Cortex of kidney (tissue), 1 donor: ENCODE measurements around the gene PRKCG.
"Not testable (repeated sequence)": the region's sequence is repeated elsewhere in the genome, so short reads cannot be mapped to it uniquely, and the experiment has no call there.

Source experiments
- DNase-seq: peaks from one replicate; lab custom pipeline; 2025; lab: John Stamatoyannopoulos, UW

Gene PRKCG

DNA sequence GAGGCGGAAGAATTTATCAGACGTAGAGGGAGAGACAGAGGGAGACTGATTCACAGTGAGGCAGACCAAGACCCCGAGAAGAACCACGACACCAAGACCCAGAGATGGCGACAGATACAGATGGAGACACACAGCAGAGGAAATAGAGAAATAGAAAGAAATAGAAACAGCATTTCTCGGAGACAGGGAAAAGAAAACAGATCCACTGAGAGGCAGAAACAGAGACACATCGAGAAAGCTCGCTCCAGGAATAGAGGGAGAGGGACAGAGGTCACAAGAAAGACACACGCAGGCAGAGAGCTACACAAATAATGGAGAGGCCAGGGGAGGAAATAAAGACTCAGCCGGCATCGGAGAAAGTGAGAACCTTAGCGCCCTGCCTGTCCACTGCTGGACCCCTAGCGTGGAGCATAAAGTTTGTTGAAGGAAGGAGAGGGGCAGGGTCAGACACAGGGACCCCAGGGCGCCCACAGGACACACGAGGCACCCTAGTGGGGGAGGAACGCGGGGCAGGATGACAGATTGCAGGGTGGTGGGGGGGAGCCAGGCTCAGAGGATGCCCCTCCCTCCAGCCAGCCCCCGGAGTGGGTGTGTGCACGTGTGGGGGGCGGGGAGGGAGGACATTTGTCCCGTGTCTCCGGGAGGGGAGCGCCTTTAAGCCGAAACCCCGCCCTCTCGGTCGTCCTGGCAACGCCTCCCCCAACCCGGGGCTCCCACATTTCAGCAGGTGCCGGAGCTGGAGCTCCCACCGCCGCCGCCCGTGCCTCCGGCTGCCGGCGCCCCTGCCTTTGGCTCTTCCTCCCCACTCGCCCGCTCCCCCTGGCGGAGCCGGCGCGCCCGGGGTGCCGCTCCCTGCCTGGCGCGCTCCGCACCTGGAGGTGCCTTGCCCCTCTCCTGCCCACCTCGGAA lies at the start of gene PRKCG:
Gene PRKCG (plus strand): TSS at position 716 of the 909 bp plus-strand sequence. CDS start 298 bp downstream, outside the sequence.
- DNase-seq, result no peak

DNA sequence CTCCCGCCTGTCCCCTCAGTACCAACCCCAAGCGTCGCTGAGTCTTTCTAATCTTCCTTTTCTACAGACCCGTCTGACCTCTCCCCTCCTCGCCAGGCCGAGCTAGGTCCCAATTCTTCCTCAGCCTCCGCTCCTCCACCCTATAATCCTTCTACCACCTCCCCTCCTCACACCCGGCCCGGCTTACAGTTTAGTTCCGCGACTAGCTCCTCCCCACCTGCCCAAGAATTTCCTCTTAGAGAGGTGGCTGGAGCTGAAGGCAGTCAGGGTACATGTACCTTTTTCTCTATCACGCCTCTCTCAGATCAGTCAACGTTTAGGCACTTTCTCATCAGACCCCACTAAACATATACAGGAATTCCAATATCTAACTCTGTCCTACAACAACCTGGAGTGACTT lies 49.1 kb upstream of the PRKCG start:
- DNase-seq, result not testable (repeated sequence)

DNA sequence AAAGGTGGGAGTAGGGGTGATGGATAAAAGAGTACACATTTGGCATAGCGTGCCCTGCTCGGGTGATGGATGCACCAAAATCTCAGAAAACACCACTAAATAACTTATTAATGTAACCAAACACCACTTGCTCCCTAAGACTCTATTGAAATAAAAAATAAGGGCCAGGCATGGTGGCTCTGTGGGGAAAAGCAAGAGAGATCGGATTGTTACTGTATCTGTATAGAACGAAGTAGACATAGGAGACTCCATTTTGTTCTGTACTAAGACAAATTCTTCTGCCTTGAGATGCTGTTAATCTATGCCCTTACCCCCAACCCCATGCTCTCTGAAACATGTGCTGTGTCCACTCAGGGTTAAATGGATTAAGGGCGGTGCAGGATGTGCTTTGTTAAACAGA lies 43.6 kb upstream of the PRKCG start:
- not testable (repeated sequence) for DNase-seq

DNA sequence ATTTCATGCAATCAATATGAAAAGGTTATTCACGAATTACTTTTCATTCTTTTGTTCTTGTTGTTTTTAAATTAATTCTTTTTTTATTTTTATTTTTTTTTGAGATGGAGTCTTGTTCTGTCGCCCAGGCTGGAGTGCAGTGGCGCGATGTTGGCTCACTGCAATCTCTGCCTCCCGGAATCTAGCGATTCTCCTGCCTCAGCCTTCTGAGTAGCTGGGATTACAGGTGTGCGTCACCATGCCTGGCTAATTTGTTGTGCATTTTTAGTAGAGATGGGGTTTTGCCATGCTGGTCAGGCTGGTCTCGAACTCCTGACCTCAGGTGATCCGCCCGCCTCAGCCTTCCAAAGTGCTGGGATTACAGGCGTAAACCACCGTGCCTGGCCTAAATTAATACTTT lies 41.8 kb upstream of the PRKCG start:
- not testable (repeated sequence) for DNase-seq

DNA sequence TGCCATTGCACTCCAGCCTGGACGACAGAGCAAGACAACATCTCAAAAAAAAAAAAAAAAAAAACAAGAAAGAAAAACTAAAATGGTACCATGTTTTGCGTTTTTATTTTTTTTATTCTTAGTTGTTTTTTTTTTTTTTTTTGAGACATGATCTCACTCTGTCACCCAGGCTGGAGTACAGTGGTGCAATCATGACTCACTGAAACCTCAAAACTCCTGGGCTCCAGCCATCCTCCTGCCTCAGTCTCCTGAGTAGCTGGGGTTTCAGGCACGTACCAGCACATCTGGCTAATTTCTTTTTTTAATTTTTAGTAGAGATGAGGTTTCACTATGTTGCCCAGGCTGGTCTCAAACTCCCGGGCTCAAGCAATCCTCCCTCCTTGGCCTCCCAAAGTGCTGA lies 41.1 kb upstream of the PRKCG start:
- not testable (repeated sequence) for DNase-seq

DNA sequence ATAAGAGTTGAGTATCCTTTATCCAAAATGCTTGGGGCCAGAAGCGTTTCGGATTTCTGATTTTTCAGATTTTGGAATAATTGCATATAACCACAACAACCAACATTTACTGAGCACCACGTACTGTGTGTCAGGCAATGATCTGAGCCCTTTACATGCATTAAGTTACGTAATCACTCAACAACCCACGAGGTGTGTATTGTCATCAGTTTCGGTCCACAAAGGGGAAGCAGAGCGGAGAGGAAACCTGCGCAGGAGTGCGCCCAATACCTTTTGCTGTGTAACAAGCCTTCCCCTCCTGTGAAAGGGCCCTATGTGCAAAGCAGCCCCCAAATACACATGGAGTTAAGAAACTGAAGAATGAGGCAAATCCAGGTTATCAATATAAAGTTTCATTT lies 37.1 kb upstream of the PRKCG start:
- no peak for DNase-seq

DNA sequence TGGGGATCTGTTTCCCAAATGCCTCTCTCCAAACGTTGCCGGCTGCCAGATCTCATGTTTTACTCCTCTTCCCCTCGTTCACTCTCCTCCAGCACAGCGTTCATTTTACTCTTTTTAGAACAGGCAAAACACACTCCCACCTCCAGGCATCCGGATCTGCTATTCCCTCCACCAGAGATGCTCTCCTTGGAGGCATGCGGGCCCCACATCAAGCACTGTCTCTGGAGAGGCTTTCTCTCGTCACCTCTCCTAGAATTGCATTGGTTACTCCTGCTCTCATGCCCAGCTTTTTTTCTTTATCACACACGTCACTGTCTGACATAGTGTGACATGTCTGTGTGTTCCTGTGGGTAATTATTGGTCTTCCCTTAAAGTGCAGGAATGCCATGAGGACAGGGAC lies 34.4 kb upstream of the PRKCG start:
- no peak for DNase-seq

DNA sequence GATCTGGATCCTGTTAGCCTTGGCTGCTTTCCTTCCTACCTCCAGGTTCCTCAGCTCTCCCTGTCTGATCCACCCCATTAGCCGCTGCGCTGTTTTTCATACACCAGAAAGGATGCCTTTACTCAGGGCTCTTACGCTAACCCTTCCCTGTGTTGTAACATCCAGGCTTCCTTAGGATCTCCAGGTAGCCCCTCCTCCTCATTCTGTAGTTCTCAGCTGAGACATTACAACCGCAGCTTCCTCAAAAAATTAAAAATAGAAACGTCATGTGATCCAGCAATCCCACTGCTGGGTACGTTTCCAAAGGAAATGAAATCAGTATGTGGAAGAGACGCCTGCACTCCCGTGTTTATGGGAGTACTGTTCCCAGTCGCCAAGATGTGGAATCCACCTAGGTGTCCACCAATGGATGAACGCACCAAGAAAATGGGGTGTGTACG lies 32.7 kb upstream of the PRKCG start:
- DNase-seq, result no peak

DNA sequence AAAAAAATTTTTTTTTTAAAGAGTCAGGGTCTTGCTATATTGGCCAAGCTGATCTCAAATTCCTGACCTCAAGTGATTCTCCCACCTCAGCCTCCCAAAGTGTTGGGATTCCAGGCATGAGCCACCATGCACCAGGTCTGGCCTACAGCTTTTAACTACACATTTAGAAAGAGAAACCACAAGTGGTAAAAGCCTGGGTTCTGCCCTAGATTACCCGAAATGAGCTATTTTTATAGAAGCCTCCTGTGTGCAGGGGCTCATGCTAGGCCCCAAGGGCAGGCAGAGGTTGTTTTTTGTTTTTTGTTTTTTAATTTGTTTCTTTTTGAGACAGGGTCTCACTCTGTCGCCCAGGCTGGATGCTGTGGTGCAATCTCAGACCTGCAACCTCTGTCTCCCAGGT lies 28.3 kb upstream of the PRKCG start:
- DNase-seq, result no peak

DNA sequence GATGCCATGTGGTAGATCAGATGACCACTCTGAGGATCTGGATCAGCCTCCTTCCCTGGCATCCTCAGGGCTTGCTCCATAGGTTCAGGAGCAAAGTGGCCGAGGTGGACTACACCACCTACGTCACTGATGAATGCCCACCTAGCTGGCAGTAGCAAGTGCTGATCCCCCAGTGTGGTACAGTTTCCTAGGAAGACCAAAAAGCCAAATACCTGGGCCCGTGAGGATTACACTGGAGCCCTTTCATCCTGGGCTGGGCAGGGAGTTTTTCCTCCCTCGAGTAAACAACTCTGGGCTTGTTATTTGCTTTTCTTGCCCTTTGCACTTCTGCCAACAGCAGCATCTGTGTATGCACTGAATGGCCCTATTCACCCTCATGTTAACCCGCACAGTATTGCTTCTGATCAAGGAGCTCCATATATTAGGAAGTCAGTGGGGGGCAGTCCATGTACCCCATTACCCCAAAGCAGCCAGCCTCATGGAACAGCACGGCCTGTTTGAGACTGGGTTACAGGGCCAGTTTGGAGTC lies 17.6 kb upstream of the PRKCG start:
- DNase-seq, result no peak

DNA sequence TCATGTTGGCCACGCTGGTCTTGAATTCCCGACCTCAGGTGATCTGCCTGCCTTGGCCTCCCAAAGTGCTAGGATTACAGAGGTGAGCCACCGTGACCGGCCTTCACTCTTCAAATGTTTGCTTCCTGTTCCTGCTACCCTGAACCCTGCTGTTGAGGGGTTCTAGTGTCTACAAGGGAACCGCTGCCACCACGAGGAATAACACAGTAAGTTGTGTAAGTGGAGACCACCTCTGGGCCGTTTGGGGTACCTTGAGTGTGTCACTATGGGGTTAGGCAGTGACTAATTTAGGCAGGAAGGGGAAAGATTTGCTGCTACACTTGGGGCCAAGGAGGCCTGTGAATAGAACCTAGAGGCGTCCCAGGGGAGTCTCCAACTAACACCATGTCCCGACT lies 16.5 kb upstream of the PRKCG start:
- DNase-seq, result no peak

DNA sequence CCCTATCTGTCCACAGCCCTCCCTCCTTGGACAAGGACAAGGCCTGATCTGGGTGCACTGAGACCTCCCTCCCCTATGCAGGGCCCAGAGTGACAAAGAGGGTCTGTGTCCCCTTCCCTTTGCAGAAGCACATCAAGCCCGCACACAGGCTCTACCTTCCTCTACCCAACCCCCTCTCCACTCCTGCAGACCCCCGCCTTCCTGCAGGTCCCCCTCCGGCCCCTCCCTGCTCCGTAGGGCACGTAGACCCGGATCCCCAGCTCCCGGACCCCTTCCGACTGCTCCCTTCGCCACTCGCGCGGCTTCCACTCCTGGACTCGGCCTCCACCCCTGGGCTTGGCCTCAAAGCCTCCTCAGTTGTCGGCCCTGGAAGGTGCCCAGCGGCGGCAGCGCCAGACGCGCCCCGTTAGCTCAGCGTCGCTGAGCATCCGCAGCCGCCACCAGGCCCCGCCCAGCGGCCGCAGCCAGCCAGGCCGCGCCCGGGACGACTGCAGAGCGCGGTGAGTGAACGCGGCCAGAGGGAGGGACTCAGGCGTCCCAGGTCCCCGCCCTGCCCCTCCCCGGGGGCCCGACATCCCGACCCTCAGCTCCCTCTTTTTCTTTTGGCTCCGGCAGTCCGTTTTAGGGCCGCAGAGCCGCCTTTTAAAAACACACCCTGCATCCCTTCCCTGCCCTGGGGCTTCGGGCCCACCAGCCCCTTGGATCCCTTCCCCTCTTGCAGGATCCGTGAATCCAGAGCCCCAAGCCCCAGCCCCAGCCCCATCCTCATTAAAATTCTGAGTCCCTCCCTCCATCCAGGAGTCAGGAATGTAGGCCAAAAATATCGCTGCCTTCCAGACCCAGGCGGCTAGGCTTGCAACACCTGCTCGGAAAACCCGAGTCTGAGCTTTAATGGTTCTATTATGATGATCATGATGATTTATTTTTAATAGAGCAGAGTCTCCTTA lies 15.8 kb upstream of the PRKCG start:
- DNase-seq, result no peak

DNA sequence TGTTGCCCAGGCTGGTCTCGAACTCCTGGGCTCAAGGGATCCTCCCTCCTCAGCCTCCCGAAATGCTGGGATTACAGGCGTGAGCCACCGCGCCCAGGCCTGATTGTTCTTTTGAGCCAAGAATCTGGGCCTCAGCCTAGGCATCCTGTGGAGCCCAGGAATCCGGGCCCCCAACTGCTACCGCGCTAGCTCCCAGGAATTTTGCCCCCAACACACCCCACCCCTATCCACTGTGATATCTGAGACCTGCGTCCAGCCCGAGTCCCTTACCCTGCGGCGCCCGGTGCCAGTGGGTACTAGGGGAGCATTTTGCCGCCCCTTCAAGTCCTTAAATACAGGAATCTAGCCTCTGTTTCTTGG lies 15.2 kb upstream of the PRKCG start:
- DNase-seq, result no peak

DNA sequence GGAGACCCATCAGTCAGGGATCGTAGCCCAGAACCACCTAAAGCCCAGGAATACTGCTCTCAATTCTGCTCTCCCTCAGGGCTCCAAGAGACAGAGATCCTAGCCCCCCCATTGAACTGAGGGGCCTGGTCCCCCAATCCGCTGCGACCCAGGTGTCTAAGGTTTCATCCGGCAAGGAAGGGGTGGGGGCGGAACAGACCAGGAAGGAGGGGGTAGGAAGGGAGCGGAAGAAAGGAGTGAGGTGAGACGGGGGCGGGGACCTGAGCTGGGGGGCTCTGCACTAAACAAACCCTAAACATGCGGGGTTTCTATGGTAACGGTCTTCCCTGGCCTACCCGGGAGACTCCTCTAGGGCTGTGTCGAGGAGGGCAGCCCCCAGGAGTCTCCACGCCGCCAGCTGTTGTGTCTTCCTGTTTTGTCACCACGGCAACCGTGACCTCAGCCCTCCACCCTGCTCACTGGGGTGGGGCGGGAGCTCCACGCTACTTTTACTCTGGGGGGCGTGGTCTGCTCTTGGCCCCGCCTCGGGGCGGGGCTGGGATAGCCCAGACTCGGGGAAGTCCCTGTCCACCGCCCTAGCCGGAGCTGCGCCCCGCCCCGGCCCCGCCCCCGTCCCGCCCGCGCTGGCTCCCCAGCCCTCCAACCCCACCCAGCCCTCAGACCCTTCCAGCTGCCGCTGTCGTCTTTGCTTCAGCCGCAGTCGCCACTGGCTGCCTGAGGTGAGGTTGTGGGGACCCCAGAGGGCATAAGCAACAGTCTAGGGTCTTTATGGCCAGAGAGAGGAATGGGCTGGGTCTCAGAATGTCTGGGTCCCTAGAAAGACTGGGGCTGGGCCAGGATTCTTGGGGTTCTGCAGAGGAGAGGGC lies 14.5 kb upstream of the PRKCG start, which contains the start of gene MYADM:
Gene MYADM (plus strand): TSS at position 659 of the 866 bp plus-strand sequence. CDS start 5,647 bp downstream, outside the sequence.
- DNase-seq, result no peak

DNA sequence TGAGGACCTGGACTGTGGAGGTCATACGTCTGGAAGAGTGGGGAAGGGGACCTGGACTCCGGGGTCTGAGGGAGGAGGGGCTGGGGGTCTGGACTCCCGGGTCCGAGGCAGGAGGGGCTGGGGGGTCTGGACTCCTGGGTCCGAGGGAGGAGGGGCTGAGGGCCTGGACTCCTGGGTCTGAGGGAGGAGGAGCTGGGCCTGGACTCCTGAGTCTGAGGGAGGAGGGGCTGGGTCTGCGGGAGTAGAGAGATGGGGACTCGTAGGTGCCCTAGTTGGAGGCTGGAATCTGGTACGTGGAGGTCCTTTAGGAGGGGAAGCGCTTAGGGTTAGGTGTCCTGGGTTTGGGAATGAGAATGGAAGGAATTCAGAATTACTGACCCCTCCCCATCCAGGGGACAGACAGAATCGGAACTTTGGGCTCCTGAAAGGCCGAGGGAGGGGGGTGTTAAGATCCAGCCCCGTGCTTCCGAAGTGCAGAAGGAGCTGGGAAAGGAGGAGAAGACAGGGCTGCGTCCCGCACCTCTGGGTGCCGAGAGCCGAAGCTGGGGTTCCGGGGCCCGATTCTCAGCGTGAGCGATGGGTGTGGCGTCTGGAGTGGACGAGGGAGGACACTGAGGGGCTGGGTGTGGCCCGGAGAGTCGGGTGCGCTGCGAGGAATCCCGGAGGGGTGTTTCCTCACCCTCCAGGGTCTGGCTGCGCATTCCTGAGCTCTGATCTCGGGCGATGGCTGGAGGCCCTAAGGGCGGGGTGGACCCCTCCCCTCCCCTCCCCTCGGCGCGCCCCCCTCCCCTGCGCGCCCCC lies 13.7 kb upstream of the PRKCG start:
- DNase-seq, result no peak

DNA sequence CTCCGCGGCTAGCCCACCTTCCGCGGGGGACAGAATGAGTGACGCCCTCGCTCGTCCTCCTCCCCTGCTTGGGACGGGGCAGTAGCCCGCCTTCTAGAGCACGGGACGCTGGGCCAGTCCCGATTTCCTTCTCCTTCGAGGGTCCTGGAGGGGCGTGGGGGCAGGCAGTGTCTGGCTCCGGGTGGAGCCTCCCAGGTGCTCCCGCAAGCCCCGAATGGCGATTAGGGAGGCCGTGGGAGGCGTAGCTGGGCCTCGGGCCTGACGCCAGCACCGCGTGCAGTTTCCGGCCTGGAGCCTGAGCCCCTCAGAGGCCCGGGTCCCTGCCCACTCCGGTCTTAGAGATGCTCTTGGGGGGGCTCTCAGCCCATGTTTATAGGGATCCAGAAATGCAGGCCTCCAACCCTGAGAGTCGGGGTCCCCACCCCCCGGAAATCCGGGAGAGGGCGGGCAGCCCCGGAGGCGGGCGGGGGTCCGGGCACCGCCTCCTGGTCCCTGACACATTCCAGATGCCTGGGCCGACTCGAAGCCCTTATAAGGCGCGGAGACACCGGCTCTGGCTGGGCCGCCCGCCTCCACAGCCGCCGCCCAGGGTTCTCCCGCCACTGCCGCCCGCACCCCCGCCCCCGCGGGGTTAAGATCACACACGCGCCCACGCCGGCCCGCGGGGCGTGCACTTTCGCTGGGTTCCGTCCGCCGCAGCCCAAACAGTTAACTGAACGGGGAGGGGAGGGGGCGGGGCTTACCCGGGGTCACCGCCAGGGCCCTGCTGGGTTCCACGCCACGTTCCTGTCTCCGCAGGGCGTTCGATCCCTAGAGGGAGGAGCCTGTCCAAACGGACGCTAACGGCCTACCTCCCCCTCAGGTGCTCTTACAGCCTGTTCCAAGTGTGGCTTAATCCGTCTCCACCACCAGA lies 12.8 kb upstream of the PRKCG start:
- DNase-seq, result no peak

DNA sequence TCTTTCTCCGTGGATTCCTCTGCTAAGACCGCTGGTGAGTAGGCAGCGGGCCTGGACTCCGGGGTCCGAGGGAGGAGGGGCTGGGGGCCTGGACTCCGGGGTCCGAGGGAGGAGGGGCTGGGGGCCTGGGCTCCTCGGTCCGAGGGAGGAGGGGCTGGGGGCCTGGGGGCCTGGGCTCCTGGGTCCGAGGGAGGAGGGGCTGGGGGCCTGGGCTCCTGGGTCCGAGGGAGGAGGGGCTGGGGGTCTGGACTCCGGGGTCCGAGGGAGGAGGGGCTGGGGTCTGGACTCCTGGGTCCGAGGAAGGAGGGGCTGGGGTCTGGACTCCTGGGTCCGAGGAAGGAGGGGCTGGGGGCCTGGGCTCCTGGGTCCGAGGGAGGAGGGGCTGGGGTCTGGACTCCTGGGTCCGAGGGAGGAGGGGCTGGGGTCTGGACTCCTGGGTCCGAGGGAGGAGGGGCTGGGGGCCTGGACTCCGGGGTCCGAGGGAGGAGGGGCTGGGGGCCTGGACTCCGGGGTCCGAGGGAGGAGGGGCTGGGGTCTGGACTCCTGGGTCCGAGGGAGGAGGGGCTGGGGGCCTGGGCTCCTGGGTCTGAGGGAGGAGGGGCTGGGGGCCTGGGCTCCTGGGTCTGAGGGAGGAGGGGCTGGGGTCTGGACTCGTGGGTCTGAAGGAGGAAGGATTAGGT lies 12.1 kb upstream of the PRKCG start:
- not testable (repeated sequence) for DNase-seq

DNA sequence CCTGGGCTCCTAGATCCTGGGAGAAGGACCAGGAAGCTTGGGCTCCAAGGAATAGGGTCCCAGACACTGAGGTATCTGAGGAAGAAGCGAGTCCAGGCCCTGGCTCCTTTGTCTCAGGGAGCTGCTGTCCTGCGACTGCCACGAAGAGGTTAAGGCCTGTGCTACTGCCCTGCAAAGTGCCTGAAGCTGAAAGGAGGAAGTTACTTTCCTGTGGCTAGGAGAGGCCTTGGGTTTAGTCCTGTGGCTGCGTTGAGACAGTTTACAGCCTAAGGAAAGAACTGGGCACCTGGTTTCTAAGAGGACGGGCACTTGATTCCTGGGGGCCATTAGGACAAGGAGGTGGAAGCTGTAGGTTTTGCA lies 11.5 kb upstream of the PRKCG start:
- DNase-seq, result no peak

DNA sequence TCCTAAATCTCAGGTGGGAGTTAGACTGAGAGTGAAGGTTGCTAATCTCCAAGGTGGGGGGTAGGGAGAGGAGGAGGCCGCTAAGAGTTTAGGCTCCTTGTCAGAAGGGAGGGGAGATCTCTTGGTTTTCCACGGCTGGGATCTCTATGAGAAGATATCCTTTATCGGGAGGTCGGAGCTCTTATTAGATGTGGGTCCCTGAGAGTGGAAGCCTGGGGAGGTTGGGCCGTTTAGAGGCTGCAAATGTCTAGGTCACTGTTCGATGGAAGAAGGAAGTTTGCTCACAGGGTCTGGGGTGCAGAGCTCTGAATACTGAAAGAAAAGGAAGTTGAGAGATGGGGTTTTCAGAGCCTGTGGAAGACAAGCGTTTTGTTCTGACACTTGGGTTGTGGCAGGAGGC lies 10.5 kb upstream of the PRKCG start:
- DNase-seq, result no peak
